Suppressor macrophage (primary cell): ENCODE data around the gene AMOTL2.

Experiments
- DNase-seq, 4 experiments: peaks; one replicate each; pipeline ENCODE4 v3.0.0-alpha.2; 2020 to 2022

AMOTL2 gene

DNA sequence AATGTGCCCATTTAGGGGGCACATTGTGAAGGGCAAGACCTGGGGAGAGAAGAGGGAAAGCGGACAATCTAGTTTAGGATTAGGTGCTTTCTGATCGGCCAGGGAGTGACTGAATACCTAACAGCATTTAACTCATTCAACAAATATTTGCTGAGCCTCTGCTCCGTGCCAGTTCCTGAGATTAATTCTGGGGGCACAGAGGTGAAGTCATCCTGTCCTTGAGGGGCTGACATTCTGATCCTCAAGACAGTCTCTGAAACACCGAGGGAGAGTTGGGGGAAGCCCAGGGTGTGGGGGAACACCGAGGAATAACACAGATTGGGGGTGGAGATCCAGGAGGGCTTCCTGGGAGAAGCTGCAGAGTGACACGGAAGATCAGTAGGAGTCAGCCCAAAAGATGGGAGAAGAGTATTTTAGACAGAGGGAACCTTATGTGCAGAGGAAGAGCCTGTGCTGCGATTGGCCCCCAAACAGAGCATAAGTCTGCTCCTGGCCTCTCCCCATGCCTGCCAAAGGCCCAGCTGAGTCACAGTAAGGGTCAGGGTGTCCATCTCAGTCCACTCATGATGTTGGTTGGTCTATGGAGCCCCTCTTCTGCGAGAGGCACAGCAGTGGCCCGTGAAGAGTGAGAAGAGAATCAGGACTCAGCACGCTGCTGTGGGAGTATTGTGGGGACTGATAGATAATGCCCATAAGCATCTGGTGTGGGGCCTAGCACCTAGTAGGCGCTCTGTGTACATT is 60.2 kb downstream of the AMOTL2 start:
- DNase-seq: no peak

DNA sequence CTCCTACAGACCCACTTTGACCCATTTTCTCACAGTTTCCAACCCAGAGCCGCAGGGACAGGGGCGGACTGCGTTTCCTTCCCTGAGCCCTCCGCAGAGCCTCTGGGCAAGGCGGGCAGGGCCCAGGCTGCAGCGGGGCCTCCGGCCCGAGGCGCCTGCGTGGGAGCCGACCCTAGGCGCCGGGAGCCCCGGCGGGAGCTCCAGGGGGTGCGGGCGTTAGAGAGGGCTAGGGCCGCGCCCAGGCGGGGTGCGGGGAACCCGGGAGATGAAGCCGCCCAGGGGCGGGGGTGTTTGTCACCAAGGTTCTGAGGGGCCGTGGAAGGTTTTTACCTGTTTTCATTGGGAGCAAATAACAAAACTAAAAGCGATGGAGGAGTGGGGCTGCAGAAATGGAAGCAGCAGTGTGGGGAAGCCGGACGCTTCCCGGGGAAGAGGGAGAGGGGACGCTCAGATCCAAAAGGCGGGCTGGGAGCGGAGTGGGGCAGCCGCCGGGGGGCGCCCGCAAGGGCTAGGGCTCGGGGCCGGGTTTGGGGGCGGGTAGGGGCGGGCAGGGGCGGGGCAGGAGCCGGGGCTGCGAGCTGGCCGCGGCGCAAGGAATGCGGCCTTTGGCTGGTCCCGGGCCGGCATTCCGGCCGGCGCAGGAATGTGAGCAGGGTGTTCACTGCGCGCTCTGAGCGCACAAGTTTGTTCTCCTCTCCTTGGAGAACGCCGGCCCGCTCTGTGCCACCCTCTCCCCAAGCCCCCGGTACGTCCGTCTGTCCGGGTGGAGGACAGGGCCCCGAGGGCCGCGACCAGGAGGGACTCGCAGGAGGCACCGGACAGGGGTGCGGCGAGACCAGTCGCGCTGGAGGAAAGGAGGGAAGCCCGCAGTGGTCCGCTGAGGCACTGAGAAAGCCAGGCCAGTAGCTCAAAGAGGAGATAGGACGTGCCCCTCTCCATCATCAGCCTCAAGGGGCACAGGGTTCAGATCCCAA is 61.1 kb downstream of the AMOTL2 start:
- DNase-seq: peak in 3 of 4 experiments; percentile 21 to 48 (median 40)

DNA sequence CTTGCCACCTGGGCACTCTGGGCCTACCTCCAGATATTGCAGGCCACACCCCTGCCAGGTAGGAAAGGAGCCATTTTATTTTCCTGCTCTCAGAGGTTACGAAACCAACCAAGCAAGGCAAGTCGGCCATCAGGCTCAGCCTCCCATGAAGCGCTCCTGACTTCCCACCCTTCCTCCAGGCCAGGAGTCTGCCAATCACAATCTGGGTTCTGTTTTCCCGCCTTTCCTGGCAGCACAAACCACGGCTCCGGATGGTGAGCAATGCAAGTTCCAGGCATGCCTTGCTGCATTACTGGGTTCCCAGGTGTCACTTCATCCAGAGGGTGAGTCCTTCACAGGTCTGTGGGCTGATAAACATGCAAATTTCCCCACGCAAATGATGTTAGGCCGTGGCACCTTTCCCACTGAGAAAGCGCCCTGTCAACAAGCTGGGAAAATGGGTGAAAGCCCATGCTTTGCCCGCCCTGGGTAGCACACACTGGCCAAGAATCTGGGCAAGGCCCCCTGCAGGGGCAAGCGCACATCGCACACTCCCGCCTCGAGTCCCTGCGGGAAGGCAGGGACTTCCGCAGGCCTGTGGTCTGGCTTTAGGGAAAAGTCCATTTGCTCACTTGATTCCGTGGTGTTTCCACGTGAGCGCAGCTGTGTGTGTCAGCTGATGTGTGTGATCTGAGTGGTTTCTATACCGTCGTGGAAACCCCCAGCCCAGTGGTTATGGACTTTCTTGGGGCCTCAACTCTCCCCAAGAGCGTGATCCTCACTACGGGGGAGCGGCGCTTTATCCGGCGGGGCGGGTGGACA is 62.0 kb downstream of the AMOTL2 start:
- DNase-seq: peak in 3 of 4 experiments; percentile 39 to 46 (median 41)

DNA sequence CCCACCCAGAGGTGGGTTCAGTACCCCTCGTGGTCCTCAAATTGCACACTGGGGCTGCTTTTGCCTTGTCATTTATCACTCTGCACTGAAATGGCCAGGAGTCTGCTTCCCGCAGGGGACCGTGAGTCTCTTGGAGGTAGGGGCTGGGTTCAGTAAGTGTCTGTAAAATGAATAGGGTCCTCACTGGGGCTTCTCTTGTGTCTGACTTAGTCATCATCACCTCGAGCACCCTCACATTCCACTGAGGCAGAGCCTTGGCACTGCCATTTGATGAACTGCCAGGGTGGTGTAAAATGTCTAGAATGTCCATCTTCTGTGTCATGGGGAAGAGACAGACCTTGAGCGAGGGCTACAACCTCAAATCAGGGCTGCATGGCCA is 62.6 kb downstream of the AMOTL2 start:
- no peak for DNase-seq

DNA sequence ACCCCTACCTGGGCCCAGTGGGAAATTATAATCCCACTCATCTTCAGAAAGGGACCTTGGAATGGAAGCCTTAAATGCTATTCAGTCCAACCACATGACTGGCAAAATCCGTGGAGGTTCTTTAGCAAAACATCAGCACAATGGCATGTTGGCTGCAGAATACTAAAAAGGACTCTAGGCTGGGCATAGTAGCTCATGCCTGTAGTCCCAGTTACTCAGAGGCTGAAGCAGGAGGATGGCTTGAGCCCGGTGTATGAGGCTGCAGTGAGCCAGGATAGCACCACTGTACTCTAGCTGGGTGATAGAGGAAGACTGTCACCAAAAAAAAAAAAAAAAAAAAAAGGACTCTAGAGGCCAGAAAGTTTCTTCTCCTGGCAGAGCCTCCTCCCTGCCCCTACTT is 63.0 kb downstream of the AMOTL2 start:
- DNase-seq: no peak

DNA sequence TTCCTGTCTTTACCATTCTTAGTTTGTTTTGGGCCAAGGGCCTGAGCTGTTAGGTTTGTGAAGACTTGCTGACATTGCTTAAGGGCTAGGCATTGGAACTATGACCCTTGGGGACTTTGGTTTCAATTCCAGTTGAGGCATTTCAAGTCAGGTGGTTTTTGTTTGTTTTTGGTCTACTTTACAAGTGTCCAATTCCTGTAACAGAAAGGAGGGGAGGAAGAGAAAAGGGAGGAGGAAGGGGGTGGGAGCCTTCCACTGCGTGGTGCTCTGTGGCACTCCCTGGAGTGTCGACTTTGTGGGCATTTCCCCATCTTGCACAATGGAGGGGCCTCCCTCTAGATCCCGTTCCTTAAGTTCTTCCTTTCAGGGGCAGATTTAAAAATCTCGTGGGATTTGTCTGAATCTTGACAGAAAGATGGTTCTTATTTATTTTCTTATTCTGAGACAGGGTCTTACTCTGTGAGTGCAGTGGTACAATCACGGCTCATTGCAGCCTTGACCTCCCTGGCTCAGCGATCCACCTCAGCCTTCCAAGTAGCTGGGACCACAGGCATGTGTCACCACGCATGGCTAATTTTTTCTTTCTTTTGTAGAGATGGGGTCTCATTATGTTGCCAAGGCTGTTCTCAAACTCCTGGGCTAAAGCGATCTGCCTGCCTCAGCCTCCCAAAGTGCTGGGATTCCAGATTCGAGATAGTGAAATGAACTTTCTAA is 64.1 kb downstream of the AMOTL2 start:
- peak in 3 of 4 experiments; percentile 25 to 33 (median 31) for DNase-seq

DNA sequence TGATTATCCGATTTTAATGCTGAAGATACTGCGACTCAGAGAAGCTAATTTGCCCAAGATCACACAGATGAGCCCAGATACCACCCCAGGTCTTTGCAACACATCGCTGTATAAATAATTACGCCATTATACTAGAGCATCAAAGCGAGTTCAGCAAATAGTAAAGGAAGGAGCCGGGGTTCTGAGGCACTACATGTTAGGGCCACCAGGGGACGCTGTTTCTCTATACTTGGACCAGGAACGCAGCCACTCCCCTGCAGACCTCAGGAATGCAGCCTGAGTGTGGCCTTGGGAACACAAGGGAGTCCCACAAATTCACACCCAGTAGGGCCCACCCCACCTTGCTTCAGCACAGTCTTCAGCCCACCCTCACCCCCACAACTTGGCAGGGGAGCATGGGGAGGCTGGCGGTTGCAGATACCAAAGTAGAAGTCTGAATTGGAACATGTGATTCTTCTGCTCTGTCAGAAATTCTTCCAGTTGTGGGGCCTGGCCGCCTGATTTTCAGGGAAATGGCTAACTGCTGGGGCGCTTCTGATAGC is 65.8 kb downstream of the AMOTL2 start:
- DNase-seq: peak; percentile 79 to 90 (median 85)

DNA sequence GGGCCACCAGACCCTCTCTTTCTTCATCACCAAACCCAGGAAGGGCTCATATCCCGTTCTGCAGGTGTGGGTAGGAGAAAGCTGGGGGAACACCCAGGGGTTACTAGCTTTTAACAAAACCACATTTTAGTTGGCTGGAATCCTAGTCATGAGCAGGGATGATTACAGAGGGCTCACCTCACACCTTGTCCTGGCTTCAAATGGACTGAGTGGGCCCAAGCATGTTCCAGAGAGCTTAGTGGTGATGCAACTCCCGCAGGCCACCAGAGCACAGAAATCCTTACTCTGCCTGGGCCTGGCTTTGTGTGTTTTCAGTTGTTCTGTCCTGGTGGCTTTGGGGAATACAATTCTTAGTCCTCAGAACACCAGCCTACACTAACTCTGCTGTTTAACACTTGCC is 66.8 kb downstream of the AMOTL2 start:
- no peak for DNase-seq

DNA sequence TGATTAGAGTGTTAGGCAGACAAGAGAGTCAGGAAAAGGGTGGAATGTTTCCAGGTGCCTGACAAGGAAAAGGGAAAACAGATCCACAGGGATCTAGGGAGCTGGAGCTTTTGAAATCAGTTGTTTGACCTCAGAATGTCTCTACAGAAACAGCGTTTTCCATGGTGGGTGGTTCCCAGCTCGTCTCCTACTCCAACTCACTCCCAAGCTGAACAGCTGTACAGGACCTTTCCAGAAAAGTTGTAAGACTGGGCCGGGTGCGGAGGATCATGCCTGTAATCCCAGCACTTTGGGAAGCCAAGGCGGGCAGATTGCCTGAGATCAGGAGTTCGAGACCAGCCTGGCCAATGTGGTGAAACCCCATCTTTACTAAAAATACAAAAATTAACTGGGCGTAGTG is 67.9 kb downstream of the AMOTL2 start:
- no peak for DNase-seq
